GM12801 (cell line): Measurements from ENCODE around the gene LYAR.

Experiments used
- TF ChIP-seq, protein P1 (sequence below): IDR thresholded peaks from one replicate; pipeline ENCODE4 v1.5.1; 2011; ENCODE audit warnings: control low read depth; ENCODE audit not compliant: insufficient read length; ENCODE audit errors: extremely low read depth

Gene LYAR

GRCh38 chr4:4321951-4322688 lies 32.2 kb upstream of the LYAR start:
- TF ChIP-seq, protein P1, sequence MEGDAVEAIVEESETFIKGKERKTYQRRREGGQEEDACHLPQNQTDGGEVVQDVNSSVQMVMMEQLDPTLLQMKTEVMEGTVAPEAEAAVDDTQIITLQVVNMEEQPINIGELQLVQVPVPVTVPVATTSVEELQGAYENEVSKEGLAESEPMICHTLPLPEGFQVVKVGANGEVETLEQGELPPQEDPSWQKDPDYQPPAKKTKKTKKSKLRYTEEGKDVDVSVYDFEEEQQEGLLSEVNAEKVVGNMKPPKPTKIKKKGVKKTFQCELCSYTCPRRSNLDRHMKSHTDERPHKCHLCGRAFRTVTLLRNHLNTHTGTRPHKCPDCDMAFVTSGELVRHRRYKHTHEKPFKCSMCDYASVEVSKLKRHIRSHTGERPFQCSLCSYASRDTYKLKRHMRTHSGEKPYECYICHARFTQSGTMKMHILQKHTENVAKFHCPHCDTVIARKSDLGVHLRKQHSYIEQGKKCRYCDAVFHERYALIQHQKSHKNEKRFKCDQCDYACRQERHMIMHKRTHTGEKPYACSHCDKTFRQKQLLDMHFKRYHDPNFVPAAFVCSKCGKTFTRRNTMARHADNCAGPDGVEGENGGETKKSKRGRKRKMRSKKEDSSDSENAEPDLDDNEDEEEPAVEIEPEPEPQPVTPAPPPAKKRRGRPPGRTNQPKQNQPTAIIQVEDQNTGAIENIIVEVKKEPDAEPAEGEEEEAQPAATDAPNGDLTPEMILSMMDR, result no peak

DNA sequence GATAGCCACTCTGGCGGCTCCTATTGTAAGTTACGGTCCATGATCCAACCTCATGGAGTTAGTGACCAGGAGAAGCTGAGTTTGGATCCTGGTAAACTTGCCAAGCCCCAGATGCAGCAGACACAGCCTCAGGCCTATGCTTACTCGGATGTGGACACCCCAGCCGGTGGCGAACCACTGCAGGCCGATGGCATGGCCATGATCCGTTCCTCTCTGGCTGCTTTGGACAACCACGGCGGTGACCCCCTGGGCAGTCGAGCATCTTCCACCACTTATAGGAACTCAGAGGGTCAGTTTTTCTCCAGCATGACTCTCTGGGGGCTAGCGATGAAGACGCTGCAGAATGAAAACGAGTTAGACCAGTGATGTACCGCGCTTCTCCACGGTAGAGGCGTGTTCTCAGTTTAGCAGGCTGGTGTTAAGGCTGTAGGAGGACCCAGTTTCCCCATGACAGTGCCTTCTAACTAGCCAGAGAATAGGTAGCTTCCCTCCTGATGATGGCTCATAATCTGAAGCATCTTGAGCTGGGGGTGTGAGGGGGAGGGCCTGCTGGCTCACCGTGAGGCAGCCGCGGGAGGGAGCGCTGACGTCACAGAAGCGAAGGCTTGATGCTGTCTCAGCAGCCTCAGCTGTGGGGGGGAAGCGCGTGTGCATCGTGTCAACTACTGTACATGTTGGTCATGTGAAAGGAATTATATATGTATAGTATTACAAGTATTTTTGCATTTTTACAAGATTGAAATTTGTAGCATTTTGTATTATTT lies 31.2 kb upstream of the LYAR start:
- TF ChIP-seq, protein P1, result no peak

GRCh38 chr4:4320528-4320927 lies 30.6 kb upstream of the LYAR start:
- TF ChIP-seq, protein P1, result no peak

GRCh38 chr4:4317496-4318232 lies 27.7 kb upstream of the LYAR start:
- TF ChIP-seq, protein P1, result no peak

- TF ChIP-seq, protein P1, result no peak
These were observed 26.2 kb upstream of the LYAR start for GRCh38 chr4:4316150-4316495.

GRCh38 chr4:4315461-4316149 lies 25.7 kb upstream of the LYAR start:
- TF ChIP-seq, protein P1, result no peak

DNA sequence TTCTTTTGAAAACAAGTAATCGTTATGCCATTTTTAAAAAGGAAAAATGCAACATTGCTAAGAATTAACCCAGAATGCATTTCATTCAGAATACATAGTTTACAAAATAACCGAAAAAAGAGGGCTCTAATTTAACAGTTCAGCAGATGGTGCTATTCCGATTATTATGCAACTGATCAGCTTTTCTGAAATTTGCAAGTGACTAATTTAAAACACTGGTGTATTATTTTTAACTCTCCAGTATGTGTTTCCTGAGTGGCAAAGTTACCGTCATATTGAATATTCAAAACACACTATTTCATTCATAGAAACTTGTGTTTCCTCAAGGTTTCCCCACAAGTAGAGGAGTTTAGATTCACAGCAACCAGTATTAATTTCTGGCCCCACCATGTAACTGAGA lies 21.2 kb upstream of the LYAR start:
- TF ChIP-seq, protein P1, result no peak
